ENCODE results near the gene RCOR1.
"Not testable (repeated sequence)": the region's sequence is repeated elsewhere in the genome, so short reads cannot be mapped to it uniquely, and the experiment has no call there.

Gene RCOR1

DNA sequence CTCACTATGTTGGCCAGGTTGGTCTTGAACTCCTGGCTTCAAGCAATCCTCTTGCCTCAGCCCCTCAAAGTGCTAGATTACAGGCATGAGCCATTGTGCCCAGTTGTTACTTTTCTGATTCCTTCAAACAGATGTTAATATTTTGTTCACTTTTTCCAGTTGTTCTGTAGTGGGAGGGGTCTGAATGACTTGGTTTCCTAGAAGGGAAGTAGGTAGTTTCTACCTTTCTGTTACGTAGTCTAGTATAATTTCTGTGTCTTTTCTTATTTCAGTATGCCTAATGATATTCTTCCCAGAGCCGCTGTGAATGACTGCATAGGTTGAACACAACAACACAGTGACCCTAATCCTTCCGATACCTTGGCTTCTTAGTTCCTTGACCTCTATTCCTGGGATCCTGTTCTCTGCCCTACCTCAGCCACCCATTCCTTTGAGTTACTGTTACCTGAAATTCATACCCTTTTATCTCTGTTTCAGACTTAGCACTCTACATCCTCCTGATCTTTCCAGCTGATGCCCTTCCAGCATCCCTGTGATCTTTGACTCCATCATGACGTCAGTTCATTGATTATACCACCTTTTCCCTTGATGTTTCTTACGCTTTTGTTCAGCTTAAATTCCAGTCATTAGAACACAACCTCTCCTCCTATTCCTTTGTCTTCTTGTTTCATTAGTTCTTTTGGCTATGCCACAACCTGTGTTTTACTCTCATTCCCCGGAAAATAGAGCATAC lies 33.3 kb downstream of the RCOR1 start:
- no peak overlapping the region for H3K4me3 ChIP-seq (ENCODE audit: low read depth, low read length)

DNA sequence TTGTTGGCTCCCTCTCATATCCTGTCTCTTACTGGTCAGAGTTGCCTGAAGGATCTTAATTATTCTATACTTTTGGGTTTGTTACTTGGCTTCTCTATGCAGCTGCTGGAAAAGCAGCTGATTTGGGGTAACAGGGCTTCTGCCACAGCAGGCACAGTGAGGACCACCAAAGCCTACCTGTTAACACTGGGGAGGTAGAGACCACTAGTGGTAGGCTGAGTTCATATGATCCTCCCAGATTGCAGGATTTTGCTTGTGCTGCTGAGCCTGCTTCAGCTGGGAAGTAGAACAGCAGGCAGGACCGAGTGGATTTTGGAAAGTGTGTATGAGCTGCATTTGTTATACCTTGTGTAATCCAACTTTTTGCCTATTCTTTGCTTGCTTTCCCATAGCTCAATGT lies 34.1 kb downstream of the RCOR1 start:
- no peak overlapping the region for H3K4me3 ChIP-seq (ENCODE audit: low read depth, low read length)

DNA sequence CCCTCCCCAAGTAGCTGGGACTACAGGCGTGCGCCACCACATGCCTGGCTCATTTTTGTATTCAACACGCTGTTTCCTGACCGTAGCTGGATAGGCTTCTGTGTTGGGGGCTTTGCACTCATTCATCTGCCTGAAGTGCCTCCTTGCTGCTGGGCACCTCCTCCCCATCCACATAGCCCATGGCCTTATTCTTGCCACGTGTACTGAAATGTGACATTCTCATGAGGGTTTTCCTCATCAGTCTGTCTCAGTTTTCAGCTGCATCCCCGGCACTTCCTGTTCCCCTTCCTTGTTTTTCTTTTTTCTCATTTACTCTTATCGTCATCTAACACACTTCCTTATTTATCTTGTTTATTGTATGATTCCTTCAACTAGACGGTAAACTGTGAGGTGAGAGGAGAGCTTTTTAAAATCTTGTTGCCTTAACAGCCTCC lies 36.6 kb downstream of the RCOR1 start:
- H3K4me3 ChIP-seq (ENCODE audit: low read depth, low read length) = no peak overlapping the region

DNA sequence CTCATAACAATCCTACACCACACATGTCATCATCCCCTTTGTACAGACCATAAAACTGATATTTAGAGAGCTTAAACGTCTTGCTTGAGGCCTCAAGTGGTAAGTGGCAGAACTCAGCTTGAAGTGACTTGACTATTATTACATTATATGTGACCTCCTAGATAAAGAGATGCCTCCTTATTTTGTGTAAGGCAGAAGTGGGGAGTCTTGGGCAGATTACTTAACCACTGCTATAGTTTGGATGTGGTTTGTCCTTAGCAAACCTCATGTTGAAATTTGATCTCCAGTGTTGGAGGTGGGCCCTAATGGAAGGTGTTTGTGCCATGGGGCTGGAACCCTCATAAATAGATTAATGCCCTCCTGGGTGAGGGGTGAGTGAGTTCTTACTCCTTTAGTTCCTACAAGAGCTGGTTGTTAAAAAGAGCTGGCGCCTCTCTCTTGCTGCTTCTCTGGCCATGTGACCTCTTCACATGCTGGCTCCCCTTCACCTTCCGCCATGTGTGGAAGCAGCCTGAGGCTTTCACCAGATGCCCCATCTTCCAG lies 37.4 kb downstream of the RCOR1 start:
- H3K4me3 ChIP-seq (ENCODE audit: low read depth, low read length) = no peak overlapping the region

DNA sequence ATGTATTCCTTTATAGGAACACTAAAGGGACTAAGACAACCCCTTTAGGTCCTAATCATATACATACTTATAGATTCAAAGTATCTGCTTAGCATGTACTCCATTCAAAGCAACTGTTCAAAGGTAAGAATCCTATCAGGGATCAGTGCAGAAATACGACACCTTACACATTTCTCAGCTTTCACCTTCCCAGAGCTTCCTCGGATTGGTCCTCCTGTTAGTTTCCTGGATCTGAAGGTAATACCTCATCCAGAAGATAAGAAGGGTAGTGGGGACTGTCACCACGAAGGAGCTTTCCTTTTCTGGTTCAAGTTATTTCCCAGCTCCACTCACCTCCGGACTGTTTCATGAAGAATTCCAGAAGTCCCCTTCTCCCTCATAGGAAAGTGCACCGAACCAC lies 38.0 kb downstream of the RCOR1 start:
- H3K4me3 ChIP-seq (ENCODE audit: low read depth, low read length) = no peak overlapping the region

DNA sequence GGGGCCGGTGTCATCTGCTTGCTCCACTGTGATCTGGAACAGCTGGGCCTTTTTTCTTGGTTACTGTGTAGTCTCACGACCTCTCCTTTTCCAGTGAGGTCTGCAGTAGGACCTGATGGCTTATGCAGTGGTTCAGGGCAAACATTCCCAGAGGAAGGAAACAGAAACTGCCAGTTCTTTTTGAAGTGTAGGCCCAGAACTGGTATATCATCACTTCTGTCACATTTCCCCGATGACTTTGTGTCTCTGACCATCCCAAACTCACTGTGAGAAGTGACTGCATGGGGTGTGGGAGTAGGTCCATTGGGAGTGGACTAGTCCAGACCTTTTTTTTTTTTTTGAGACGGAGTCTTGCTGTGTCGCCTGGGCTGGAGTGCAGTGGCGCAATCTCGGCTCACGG lies 38.4 kb downstream of the RCOR1 start:
- H3K4me3 ChIP-seq (ENCODE audit: low read depth, low read length) = no peak overlapping the region

DNA sequence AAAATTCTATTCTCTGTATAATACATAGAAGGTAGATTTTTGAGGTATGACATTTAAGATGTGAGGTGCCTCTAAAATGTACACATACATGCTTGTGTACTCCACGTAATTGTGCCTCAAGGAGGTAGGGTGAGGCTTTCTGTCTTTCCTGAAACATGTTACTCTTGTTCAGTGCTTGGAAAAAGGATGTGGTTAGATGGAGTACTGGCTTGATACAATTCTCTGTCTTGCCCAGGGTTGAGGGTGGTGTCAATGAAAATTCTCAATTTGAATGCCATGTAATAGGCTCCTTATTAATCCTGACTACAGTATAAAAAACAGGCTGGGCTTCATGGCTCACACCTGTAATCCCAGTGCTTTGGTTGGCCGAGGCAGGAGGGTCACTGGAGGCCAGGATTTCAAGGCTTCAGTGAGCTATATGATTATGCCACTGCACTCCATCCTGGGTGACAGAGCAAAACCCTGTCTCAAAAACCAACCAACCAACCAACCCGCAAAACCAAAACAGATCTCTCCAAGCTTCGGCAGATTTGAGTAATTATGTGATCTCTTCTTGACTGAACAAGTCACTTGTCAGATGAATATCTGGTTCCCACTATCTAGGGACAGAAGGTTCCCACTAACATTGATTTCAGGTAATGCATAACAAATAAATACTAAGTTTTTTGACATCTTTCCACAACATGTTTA lies 41.6 kb downstream of the RCOR1 start:
- no peak overlapping the region for H3K4me3 ChIP-seq (ENCODE audit: low read depth, low read length)

DNA sequence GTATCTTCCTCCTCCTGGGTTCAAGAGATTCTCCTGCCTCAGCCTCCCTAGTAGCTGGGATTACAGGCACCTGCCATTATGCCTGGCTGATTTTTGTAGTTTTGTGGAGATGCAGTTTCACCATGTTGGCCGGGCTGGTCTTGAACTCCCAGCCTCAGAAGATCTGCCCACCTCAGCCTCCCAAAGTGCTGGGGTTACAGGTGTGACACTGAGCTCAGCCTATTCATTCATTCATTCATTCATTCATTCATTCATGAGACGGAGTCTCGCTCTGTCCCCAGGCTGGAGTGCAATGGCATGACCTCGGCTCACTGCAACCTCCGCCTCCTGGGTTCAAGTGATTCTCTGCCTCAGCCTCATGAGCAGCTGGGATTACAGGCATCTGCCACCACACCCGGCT lies 47.2 kb downstream of the RCOR1 start:
- H3K4me3 ChIP-seq (ENCODE audit: low read depth, low read length) = not testable (repeated sequence)

DNA sequence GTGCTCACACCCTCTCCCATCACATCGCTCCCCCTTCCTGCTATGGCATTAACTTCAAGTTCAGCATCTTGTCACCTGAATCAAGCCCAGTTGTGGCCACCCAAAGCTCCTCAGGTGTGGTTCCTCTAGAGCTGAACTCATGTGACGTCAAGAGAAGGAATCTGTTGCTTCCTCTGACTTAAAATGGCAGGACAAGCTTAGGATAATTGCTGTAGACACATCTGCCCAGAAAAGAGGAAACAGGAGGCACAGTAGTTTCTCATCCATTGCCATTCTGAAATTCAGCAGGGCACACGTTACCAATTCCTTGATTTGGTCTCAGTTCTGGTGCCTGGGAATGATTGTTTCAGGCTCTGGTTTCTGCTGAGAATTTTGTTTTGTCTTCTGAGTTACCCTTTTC lies 52.1 kb downstream of the RCOR1 start:
- no peak overlapping the region for H3K4me3 ChIP-seq (ENCODE audit: low read depth, low read length)

DNA sequence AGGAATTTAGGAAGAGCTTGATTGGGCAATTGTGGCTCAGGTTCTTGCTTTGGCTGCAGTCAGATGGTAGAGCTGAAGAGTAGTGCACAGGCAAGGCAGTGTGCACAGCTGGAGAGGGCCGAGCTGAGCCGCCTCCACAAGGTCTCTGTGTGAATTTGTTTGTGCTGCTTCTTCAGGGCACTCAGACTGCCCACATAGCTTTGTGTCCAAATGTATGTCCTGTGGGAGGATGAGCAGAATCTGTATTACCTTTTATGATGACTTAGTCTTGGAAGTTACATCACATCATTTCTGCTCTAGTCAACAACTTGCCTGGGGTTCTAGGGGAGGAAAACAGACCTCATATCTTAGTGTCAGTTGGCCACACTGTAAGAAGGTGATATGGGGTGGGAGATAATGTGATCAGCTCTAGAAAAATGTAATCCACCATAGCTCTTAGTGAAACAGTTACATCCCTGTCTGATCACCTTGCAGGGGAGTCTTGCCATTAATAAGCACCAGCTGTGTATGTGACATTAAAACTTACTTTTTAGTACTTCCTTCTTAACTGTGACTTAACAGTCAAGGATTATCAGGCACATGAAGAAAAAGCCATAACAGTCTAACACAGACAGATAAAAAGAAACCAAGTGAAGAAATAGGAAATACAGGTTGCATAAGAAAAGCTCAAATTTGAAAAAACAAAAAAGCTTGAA lies 53.4 kb downstream of the RCOR1 start:
- H3K4me3 ChIP-seq (ENCODE audit: low read depth, low read length) = no peak overlapping the region

DNA sequence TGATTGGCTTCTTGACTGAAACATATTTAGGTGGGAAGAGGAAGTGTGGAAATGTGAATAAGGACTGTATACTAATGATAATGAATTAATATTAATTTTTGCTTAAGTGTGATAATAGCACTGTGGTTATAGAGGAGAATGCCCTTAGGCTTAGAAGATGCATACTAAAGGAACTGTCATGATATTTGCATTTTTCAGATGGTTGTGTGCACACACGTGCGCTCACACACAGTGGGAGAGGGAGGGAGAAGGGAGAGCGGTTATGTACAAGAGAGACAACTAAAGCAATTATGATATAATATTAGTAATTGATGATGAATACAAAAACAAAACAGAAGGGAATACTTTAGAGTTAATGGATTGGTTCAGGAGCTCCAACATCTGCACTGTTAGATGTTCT lies 54.2 kb downstream of the RCOR1 start:
- no peak overlapping the region for H3K4me3 ChIP-seq (ENCODE audit: low read depth, low read length)

DNA sequence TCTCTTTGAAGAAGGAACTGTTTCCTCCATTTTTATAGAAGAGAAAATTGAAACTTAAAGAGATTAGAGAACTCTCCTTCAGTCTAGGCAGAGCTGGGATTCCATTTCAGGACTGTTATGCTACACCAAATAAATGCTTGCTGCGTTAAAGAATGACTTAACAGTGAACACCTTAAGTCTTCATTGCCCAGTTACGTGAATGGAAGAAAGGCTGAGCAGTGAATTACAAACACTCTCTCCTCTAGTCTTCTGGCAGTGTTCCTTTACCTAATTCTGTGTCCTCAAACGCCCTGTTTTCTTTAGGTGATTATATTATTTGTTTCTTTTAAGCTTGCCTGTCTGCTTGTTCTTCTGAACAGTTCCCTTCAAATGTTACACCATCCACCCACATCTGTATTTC lies 59.7 kb downstream of the RCOR1 start:
- H3K4me3 ChIP-seq (ENCODE audit: low read depth, low read length) = no peak overlapping the region

DNA sequence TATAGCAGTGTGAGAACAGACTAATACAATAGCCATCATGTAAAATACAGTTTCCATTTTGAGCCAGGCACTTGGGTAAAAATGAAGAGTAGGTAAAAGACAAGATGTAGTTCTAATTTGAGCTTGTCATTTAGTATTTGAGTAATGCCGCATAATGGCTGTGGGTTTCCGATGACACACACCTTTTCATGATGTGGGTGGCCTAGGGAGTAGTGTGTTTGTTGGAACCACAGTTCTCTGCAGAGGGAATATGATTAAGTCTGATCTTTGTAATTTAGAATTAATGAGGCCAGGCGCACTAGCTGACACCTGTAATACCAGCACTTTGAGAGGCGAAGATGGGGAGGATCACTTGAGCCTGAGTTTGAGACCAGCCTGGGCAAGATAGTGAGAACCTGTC lies 61.8 kb downstream of the RCOR1 start:
- H3K4me3 ChIP-seq (ENCODE audit: low read depth, low read length) = no peak overlapping the region

DNA sequence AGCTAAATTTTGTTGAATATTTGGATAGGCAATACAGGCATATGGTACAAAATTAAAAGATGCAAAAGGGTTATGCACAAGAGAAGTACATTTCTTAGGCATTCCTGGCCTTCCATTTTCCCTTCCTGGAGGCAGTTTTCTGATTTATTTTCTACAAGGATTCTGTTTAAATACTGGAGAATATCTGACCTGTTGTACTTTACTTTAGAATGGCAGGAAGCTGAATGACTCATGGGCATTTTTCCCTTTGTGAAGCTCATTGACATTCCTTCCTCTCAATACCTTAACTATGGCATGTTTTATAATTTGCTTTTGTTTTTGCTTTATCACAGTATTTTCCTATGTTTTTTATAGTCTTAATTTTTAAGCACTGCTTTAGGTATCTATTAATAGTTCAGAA lies 62.7 kb downstream of the RCOR1 start:
- H3K4me3 ChIP-seq (ENCODE audit: low read depth, low read length) = no peak overlapping the region

DNA sequence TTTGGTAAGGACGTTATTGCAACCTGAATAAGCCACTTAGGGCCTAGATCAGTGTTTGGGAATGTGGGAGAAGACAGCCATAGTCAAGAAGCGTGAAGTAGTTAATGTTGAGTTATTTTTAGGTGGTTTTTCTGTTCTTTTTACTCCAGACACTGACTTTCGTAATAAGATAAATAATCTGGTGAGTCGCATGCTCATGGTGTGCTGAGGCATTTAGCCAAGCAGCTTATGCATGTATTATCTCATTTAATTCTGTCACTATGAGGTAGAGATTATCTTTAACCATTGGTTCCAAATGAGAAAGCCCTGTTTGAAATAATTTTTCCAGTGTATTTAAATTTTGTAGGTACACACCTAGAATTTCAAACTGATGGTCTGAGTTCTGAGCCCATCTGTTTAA lies 67.3 kb downstream of the RCOR1 start:
- no peak overlapping the region for H3K4me3 ChIP-seq (ENCODE audit: low read depth, low read length)

DNA sequence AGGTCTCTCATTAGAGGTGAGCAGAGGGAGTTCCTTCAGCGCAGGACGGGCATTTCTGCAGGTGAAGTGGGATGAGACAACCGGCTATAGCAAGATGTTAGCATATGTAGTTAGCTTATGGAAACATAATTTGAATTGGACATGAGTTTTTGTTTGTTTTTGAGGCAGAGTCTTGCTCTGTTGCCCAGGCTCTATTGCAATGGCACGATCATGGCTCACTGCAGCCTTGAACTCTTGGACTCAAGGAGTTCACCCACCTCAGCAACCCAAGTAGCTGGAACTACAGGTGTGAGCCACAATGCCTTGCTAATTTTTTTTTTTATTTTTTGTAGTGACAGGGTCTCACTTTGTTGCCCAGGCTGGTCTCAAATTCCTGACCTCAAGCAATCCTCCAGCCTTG lies 69.2 kb downstream of the RCOR1 start:
- H3K4me3 ChIP-seq (ENCODE audit: low read depth, low read length) = no peak overlapping the region

DNA sequence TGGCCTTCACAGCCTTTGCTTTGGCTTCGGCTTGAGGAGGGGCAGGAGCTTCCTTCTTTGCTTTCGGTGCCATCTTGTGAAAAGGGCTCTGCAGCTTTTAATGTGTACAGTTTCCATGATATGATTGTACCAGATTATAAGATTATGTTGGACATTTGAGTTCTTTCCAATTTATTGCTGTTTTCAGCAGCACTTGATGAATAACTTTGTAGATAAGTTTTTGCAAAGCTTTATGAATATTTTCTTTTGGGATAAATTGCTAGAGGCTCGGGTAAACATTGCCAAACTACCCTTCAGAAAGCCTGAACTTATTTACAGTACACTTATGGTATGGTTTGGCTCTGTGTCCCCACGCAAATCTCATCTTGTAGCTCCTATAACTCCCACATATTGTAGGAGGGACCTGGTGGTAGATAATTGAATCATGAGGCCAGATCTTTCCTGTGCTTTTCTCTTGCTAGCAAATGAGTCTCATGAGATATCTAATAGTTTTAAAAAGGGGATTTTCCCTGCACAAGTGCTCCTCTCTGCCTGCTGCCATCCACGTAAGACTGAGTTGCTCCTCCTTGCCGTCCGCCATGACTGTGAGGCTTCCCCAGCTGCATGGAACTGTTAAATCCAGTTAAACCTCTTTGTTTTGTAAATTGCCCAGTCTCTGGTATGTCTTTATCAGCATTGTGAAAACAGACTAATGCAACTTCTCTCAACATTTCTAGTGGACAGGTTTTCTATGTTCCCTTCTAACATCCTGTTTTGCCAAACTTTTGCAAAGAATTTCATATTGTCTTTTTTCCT lies 70.4 kb downstream of the RCOR1 start:
- no peak overlapping the region for H3K4me3 ChIP-seq (ENCODE audit: low read depth, low read length)

DNA sequence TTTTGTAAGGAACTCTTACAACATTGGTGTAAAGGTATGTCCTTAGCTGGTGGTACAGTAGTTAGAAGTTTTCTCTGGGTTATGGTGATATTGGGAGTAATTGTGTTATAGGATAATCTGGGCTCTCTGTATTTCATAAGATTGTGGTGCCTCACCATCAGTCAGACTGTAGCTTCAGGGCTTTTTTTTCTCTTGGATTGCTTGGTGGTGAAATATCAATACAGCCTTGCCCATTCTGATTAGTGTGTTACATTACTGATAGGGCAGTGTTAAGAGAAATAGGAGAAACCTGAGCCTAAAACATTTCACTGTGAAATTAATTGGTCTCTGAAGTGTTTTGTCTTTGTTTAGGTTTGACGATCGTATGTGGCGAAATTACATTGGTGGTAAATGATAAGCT lies 71.0 kb downstream of the RCOR1 start:
- H3K4me3 ChIP-seq (ENCODE audit: low read depth, low read length) = no peak overlapping the region

DNA sequence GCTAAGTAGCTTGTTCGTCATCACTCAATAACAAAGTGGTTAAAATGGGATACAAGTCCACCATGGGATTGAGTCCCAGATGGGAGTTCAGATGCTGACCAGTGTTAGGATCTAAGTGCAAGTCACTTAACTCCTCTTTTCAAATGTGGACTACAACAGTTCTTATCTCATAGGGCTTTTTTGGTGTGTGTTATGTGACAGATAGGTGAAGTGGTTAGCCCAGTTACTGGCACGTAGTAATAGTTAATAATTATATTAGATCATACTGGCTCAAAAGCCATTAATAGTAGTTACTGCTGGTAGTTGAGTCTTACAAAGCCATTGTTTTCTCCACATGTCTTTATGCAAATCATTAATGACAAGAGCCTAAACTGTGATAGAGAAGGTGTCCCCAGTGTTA lies 73.2 kb downstream of the RCOR1 start:
- no peak overlapping the region for H3K4me3 ChIP-seq (ENCODE audit: low read depth, low read length)

DNA sequence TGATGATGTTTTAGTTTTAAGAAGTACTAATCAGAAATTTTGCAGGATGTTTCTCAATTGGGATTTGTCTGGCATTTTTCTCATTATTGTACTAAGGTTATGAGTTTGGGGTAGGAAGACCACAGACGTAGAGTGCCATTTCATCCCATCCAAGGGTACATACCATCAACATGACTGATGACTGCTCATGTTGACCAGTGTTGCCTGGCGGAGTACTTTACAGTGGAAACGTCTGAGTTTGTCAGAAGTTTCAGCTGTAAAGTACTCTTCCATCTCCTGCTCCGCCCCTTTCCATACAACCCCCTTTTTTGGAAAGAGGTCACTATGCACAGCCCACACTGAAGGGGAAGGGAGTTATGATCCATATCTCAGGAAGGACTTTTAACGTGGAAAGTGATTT lies 74.2 kb downstream of the RCOR1 start:
- H3K4me3 ChIP-seq (ENCODE audit: low read depth, low read length) = no peak overlapping the region

DNA sequence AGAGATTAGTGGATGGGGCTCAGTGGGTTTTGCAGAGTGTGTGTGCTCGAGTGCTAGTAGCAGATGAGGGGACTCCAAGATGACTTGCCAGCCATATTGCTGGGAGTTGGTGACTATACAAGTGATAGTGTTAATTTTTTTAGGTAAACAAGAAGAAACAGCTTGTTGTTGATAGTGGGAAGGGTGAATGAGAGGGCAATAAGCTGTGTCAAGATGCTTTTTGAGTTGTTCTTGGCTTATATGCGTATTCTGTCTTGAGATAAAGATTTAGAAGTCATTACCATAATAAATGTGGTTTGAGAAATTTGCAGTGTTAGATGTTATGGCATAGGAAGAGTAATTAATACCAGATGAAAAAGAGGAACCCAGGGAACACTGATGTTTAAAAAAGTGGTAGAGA lies 75.3 kb downstream of the RCOR1 start:
- H3K4me3 ChIP-seq (ENCODE audit: low read depth, low read length) = no peak overlapping the region

Measured in iPS-11a (cell line).